HCT116 (cell line): ENCODE data around the gene FTSJ1. TPM values are rescaled to one million over a fixed set of nuclear protein-coding genes. Genes with fewer than 3 reads are reported as not detected.

Experiments used
- ATAC-seq: fragments of 200-7000 bp; cut with Tn5 transposase; 2 replicates; pipeline ENCODE4 v1.9.1; 2020; ENCODE audit warnings: mild to moderate bottlenecking, moderate library complexity
- BruUV-seq: library from RNA; stranded (reverse); fragments of 400-500 nt; replicated peaks from 2 replicates; lab custom pipeline; 2021; lab: Mats Ljungman, UMichigan
- CTCF ChIA-PET: fragments of 300-600 bp; sonication (Branson Sonifier 250); formaldehyde crosslinking; loops from one replicate; lab custom pipeline; 2021; ENCODE audit warnings: antibody characterized with exemption; lab: Charles Lee
- POLR2A ChIA-PET: fragments of 300-600, 350-600 bp; sonication (Branson Sonifier 250); formaldehyde crosslinking; loops from one replicate; lab custom pipeline; 2021; ENCODE audit warnings: antibody characterized with exemption; lab: Charles Lee
- RAD21 ChIA-PET, 2 experiments: fragments of 300-600 bp; sonication (Branson Sonifier 250); formaldehyde crosslinking; loops; one replicate each; lab custom pipeline; 2023; ENCODE audit warnings: low total read pairs in 2 of 2; ENCODE audit not compliant: uncharacterized antibody in 2 of 2, unreplicated experiment in 2 of 2, low non-redundant PET in 1 of 2; lab: Charles Lee
- DNase-seq: peaks from one replicate; pipeline ENCODE4 v3.0.0-alpha.2; 2010; ENCODE audit warnings: low read depth, low spot score
- H2AFZ ChIP-seq: fragments of 200-600 bp; shearing (Covaris generic), sonication (generic); 2 replicates; pipeline ENCODE4 v1.6.1; 2017; ENCODE audit warnings: low read depth, mixed run types, mixed read lengths, antibody characterized with exemption, low read length; ENCODE audit not compliant: poor library complexity, severe bottlenecking
- H3K27ac ChIP-seq: 2 replicates; pipeline ENCODE4 v1.5.1; 2012; ENCODE audit warnings: low read depth, low read length
- H3K27me3 ChIP-seq: fragments of 200-600 bp; sonication (generic); 2 replicates; pipeline ENCODE4 v1.6.1; 2016; ENCODE audit warnings: mixed run types, low read length, mixed read lengths; ENCODE audit not compliant: insufficient read depth
- H3K36me3 ChIP-seq, 2 experiments: fragments of 200-500 bp in 1 of 2; fragments of 200-600 bp in 1 of 2; sonication (Bioruptor generic) in 1 of 2; sonication (generic) in 1 of 2; 2 replicates each; pipeline versions ENCODE4 v1.5.1 to v1.6.1; 2014 to 2016; ENCODE audit warnings: low read length in 2 of 2, inconsistent platforms in 1 of 2, mixed read lengths in 1 of 2, mixed run types in 1 of 2; ENCODE audit not compliant: insufficient read depth in 2 of 2, control insufficient read depth in 1 of 2
- H3K4me1 ChIP-seq, 2 experiments: fragments of 200-600 bp in 1 of 2; sonication (generic) in 1 of 2; 2 replicates each; pipeline versions ENCODE4 v1.5.1 to v1.6.1; 2012 to 2017; ENCODE audit warnings: low read length in 2 of 2, inconsistent platforms in 1 of 2, mild to moderate bottlenecking in 1 of 2, mixed read lengths in 1 of 2, mixed run types in 1 of 2, moderate library complexity in 1 of 2; ENCODE audit not compliant: insufficient read depth in 2 of 2, control insufficient read depth in 1 of 2
- H3K4me2 ChIP-seq: fragments of 200-600 bp; sonication (generic); 2 replicates; pipeline ENCODE4 v1.6.1; 2017; ENCODE audit warnings: mixed run types, low read length, mixed read lengths
- H3K4me3 ChIP-seq, 2 experiments: fragments of 200-600 bp in 1 of 2; sonication (generic) in 1 of 2; replicated peaks in 1 of 2; 2 replicates each; pipeline ENCODE4 v1.5.1; 2011 to 2016; ENCODE audit warnings: low read length in 2 of 2, control low read depth in 1 of 2, low read depth in 1 of 2, mild to moderate bottlenecking in 1 of 2, mixed read lengths in 1 of 2, mixed run types in 1 of 2
- H3K79me2 ChIP-seq: fragments of 200-600 bp; sonication (generic); 2 replicates; pipeline ENCODE4 v1.6.1; 2017; ENCODE audit warnings: mild to moderate bottlenecking, mixed run types, low read length, moderate library complexity, mixed read lengths; ENCODE audit not compliant: insufficient read depth
- H3K9ac ChIP-seq: fragments of 200-600 bp; sonication (generic); 2 replicates; pipeline ENCODE4 v1.6.1; 2016; ENCODE audit warnings: low read length, mixed read lengths
- H3K9me2 ChIP-seq: fragments of 200-600 bp; sonication (generic), shearing (Covaris generic); 2 replicates; pipeline ENCODE4 v1.6.1; 2017; ENCODE audit warnings: mixed run types, mild to moderate bottlenecking, moderate library complexity; ENCODE audit not compliant: insufficient read depth
- H3K9me3 ChIP-seq, 2 experiments: fragments of 200-500 bp in 1 of 2; fragments of 200-600 bp in 1 of 2; sonication (Bioruptor generic) in 1 of 2; sonication (generic) in 1 of 2; 2 replicates each; pipeline ENCODE4 v1.6.1; 2014 to 2017; ENCODE audit warnings: low read length in 2 of 2, mixed read lengths in 2 of 2, inconsistent platforms in 1 of 2, low read depth in 1 of 2, mild to moderate bottlenecking in 1 of 2, mixed run types in 1 of 2, moderate library complexity in 1 of 2; ENCODE audit not compliant: control insufficient read depth in 1 of 2, insufficient read depth in 1 of 2
- H4K20me1 ChIP-seq: fragments of 200-600 bp; sonication (generic), shearing (Covaris generic); 2 replicates; pipeline ENCODE4 v1.6.1; 2017; ENCODE audit warnings: mixed run types, mild to moderate bottlenecking, moderate library complexity; ENCODE audit not compliant: insufficient read depth
- ATF3 ChIP-seq: IDR thresholded peaks from 2 replicates; pipeline ENCODE4 v1.6.1; 2012
- CEBPB ChIP-seq: IDR thresholded peaks from 2 replicates; pipeline ENCODE4 v1.6.1; 2012; ENCODE audit warnings: low read depth
- ELF1 ChIP-seq: IDR thresholded peaks from 2 replicates; pipeline ENCODE4 v1.6.1; 2012; ENCODE audit warnings: low read depth, borderline replicate concordance
- EZH2phosphoT487 ChIP-seq: fragments of 200-600 bp; IDR thresholded peaks from 2 replicates; pipeline ENCODE4 v1.6.1; 2018; ENCODE audit warnings: antibody characterized with exemption, borderline replicate concordance
- JUND ChIP-seq: IDR thresholded peaks from 2 replicates; pipeline ENCODE4 v1.6.1; 2012
- POLR2A ChIP-seq: IDR thresholded peaks from 2 replicates; pipeline ENCODE4 v1.7.0; 2011; ENCODE audit warnings: borderline replicate concordance; ENCODE audit not compliant: insufficient read depth, insufficient read length; ENCODE audit errors: extremely low read depth
- RAD21 ChIP-seq: IDR thresholded peaks from 2 replicates; pipeline ENCODE4 v1.6.1; 2012; ENCODE audit warnings: low read depth, mild to moderate bottlenecking
- SIN3A ChIP-seq: IDR thresholded peaks from 2 replicates; pipeline ENCODE4 v1.6.1; 2012; ENCODE audit warnings: low read depth
- SRF ChIP-seq: IDR thresholded peaks from 2 replicates; pipeline ENCODE4 v1.6.1; 2012; ENCODE audit warnings: low read depth
- TCF7L2 ChIP-seq: IDR thresholded peaks from 2 replicates; pipeline ENCODE4 v1.7.0; 2011; ENCODE audit warnings: borderline replicate concordance, inconsistent platforms; ENCODE audit not compliant: insufficient read depth, insufficient read length; ENCODE audit errors: extremely low read depth
- YY1 ChIP-seq: IDR thresholded peaks from 2 replicates; pipeline ENCODE4 v1.6.1; 2011; ENCODE audit warnings: low read length, low read depth, moderate library complexity, mild to moderate bottlenecking; ENCODE audit not compliant: insufficient replicate concordance; ENCODE audit errors: extremely low read depth
- ZNF274 ChIP-seq: fragments of 200-500 bp; sonication (Bioruptor generic); IDR thresholded peaks from 2 replicates; pipeline ENCODE4 v1.6.1; 2014; ENCODE audit warnings: mild to moderate bottlenecking, low read depth, low read length, inconsistent platforms
- intact Hi-C: fragments of 100-400 bp; cut with micrococcal nuclease; formaldehyde crosslinking; loops from 2 replicates; pipeline ENCODE4 v1.10.0; 2022
- total RNA-seq: library from RNA; stranded (reverse); gene quantifications from one replicate; pipeline ENCODE4 v1.2.1, GENCODE V29; 2021; ENCODE audit not compliant: unreplicated experiment
- TF ChIP-seq, protein P1 (sequence below): IDR thresholded peaks from 2 replicates; pipeline ENCODE4 v1.6.1; 2012

FTSJ1 gene
- total RNA-seq, 1 experiment from 2014 or later = 64.9 TPM

DNA sequence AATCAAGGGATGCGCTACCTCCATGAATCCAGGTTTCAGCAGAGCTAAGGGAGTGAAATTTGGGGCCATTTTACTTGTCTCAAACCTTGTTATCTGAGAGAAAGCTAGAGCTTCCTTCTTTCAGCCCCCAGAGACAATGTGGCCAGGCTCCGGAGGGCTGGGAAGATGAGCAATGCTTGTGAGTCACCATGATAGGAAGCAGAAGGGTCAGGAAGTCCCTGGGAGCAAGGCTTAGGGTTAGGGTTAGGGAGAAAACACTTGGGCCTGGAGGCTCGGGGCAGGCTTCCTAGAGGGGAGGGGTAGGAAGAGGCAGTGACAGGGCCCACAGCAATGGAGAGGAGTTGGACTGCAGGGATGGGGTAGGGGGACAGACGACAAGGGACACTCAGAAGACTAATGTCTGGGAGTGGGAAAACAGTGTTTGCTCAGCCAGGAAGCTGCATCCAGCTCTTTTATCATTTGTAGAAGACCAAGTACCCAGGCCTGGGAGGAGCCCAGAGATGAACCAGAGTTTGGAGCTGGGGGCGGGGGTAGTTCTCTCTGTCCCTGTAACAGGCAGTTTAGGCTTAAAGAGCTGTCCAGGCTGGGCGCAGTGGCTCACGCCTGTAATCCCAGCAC is 16.4 kb downstream of the FTSJ1 start:
- intact Hi-C loops = loop anchor here (5.0 to 10.0 kb wide), 4 partner anchors 410 to 928 kb away; partner anchors contain the start of gene ARAF
- ATAC-seq = no peak
- no peak for DNase-seq
- ChIA-PET RAD21 (no interaction called here), POLR2A (no interaction called here), CTCF (no interaction called here)
- Histone ChIP-seq H3K9ac (no peak overlapping the region), H3K4me2 (peak overlapping the region; percentile 47), H3K79me2 (no peaks in the 10 kb centered on the region), H3K27ac (no peak overlapping the region), H2AFZ (no peak overlapping the region), H3K36me3 (no peaks in the 10 kb centered on the region), H3K9me2 (no peaks in the 10 kb centered on the region), H3K9me3 (no peaks in the 10 kb centered on the region), H3K27me3 (no peaks in the 10 kb centered on the region), H3K4me3 (no peak overlapping the region), H3K4me1 (peaks cover 6 to 59% of the 10 kb centered on the region in 2 experiments; a peak in 3 of 4 replicates), H4K20me1 (no peaks in the 10 kb centered on the region)
- TF ChIP-seq EZH2phosphoT487 = no peak
- no peak for TF ChIP-seq ATF3
- TF ChIP-seq YY1 = no peak
- TF ChIP-seq JUND = no peak
- TF ChIP-seq SIN3A = no peak
- TF ChIP-seq TCF7L2 = no peak
- TF ChIP-seq CEBPB = no peak
- TF ChIP-seq SRF = no peak
- no peak for TF ChIP-seq ZNF274
- no peak for TF ChIP-seq POLR2A
- TF ChIP-seq, protein P1, sequence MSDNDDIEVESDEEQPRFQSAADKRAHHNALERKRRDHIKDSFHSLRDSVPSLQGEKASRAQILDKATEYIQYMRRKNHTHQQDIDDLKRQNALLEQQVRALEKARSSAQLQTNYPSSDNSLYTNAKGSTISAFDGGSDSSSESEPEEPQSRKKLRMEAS = no peak
- TF ChIP-seq RAD21 = no peak
- no peak for TF ChIP-seq ELF1
- BruUV-seq = no TSS peak
